SK-N-SH (cell line): ENCODE results near the gene WWOX. TPM values are rescaled to one million over a fixed set of nuclear protein-coding genes. Genes with fewer than 3 reads are reported as not detected.

ENCODE experiments used
- CTCF ChIA-PET: fragments of 300-600, 350-600 bp; formaldehyde crosslinking; extraction: SDS; loops from one replicate; lab custom pipeline; 2021; lab: Yijun Ruan, JAX
- POLR2A ChIA-PET: fragments of 350-600 bp; sonication (Branson Sonifier 250); formaldehyde crosslinking; extraction: SDS; loops from one replicate; lab custom pipeline; 2020; ENCODE audit warnings: antibody characterized with exemption, inconsistent platforms; lab: Yijun Ruan, JAX
- DNase-seq: peaks from one replicate; pipeline ENCODE4 v3.0.0; 2012
- H2AFZ ChIP-seq: fragments of 200-600 bp; sonication (generic); 2 replicates; pipeline ENCODE4 v1.8.1; 2016; ENCODE audit warnings: antibody characterized with exemption, mild to moderate bottlenecking, low read depth
- H3F3A ChIP-seq: fragments of 200-600 bp; sonication (generic); replicated peaks from 2 replicates; pipeline ENCODE3; 2016; ENCODE audit warnings: antibody characterized with exemption, mild to moderate bottlenecking; ENCODE audit not compliant: insufficient read depth
- H3K27ac ChIP-seq, 2 experiments: fragments of 200-500 bp in 1 of 2; fragments of 200-600 bp in 1 of 2; sonication (Bioruptor generic) in 1 of 2; sonication (generic), shearing (Covaris generic) in 1 of 2; 2 replicates each; pipeline versions ENCODE4 v1.5.1 to v1.6.1; 2014 to 2016; ENCODE audit warnings: low read depth in 2 of 2, inconsistent platforms in 1 of 2, low read length in 1 of 2, mild to moderate bottlenecking in 1 of 2, mixed read lengths in 1 of 2
- H3K27me3 ChIP-seq: fragments of 200-600 bp; sonication (generic), shearing (Covaris generic); 2 replicates; pipeline ENCODE4 v1.6.1; 2016; ENCODE audit warnings: mixed run types; ENCODE audit not compliant: insufficient read depth
- H3K36me3 ChIP-seq, 2 experiments: fragments of 200-500 bp in 1 of 2; fragments of 200-600 bp in 1 of 2; sonication (Bioruptor generic) in 1 of 2; sonication (generic) in 1 of 2; replicated peaks in 1 of 2; 2 replicates each; pipeline versions ENCODE3 to v1.5.1; 2014 to 2016; ENCODE audit warnings: low read length in 1 of 2, mild to moderate bottlenecking in 1 of 2; ENCODE audit not compliant: insufficient read depth in 2 of 2, control insufficient read depth in 1 of 2
- H3K4me1 ChIP-seq, 2 experiments: fragments of 200-500 bp in 1 of 2; fragments of 200-600 bp in 1 of 2; sonication (Bioruptor generic) in 1 of 2; sonication (generic), shearing (Covaris generic) in 1 of 2; 2 replicates each; pipeline versions ENCODE4 v1.5.1 to v1.6.1; 2014 to 2016; ENCODE audit warnings: low read depth in 1 of 2, low read length in 1 of 2, mixed run types in 1 of 2; ENCODE audit not compliant: insufficient read depth in 2 of 2, control insufficient read depth in 1 of 2
- H3K4me2 ChIP-seq: fragments of 200-600 bp; sonication (generic), shearing (Covaris generic); 2 replicates; pipeline ENCODE4 v1.6.1; 2017; ENCODE audit warnings: mixed run types
- H3K4me3 ChIP-seq, 2 experiments: fragments of 200-500 bp in 1 of 2; fragments of 200-600 bp in 1 of 2; sonication (Bioruptor generic) in 1 of 2; sonication (generic), shearing (Covaris generic) in 1 of 2; 2 replicates each; pipeline versions ENCODE4 v1.5.1 to v1.8.1; 2014 to 2016; ENCODE audit warnings: low read depth in 2 of 2, inconsistent platforms in 1 of 2, low read length in 1 of 2, mild to moderate bottlenecking in 1 of 2, mixed read lengths in 1 of 2, moderate library complexity in 1 of 2
- H3K79me2 ChIP-seq: fragments of 200-600 bp; sonication (generic); 2 replicates; pipeline ENCODE4 v1.8.1; 2017; ENCODE audit warnings: mild to moderate bottlenecking; ENCODE audit not compliant: insufficient read depth
- H3K9ac ChIP-seq: fragments of 200-600 bp; sonication (generic); 2 replicates; pipeline ENCODE4 v1.6.1; 2017; ENCODE audit warnings: mixed run types
- H3K9me2 ChIP-seq: fragments of 200-600 bp; sonication (generic); 2 replicates; pipeline ENCODE4 v1.6.1; 2017; ENCODE audit warnings: mixed run types
- H3K9me3 ChIP-seq: fragments of 200-600 bp; sonication (generic); 2 replicates; pipeline ENCODE4 v1.6.1; 2017; ENCODE audit warnings: mixed run types, mild to moderate bottlenecking, moderate library complexity
- H4K20me1 ChIP-seq: fragments of 200-600 bp; sonication (generic); 2 replicates; pipeline ENCODE4 v1.6.1; 2017; ENCODE audit warnings: mild to moderate bottlenecking, mixed run types; ENCODE audit not compliant: insufficient read depth
- CTCF ChIP-seq: fragments of 200-600 bp; sonication (generic); IDR thresholded peaks from 2 replicates; pipeline ENCODE4 v1.6.1; 2017; ENCODE audit warnings: antibody characterized with exemption, mild to moderate bottlenecking, moderate library complexity
- ELF1 ChIP-seq: IDR thresholded peaks from 2 replicates; pipeline ENCODE4 v1.4.0; 2012
- EP300 ChIP-seq, 2 experiments: IDR thresholded peaks; 2 replicates each; pipeline versions ENCODE4 v1.4.0 to v1.6.1; 2012; ENCODE audit warnings: borderline replicate concordance in 1 of 2, low read depth in 1 of 2, low read length in 1 of 2
- EZH2phosphoT487 ChIP-seq: fragments of 200-600 bp; sonication (generic); IDR thresholded peaks from 2 replicates; pipeline ENCODE4 v1.6.1; 2017; ENCODE audit warnings: low read depth, mixed run types, mild to moderate bottlenecking, antibody characterized with exemption, moderate library complexity, borderline replicate concordance
- FOSL2 ChIP-seq: IDR thresholded peaks from 2 replicates; pipeline ENCODE4 v1.4.0; 2012; ENCODE audit warnings: low read depth, mild to moderate bottlenecking, moderate library complexity, borderline replicate concordance
- GATA2 ChIP-seq: sonication (generic); formaldehyde crosslinking; IDR thresholded peaks from 2 replicates; pipeline ENCODE4 v1.5.0; 2020; ENCODE audit warnings: mild to moderate bottlenecking, missing genetic modification reagents
- IRF3 ChIP-seq: fragments of 150-350 bp; IDR thresholded peaks from 2 replicates; pipeline ENCODE4 v1.6.1; 2016; ENCODE audit warnings: mild to moderate bottlenecking, low read depth, low read length
- MEF2A ChIP-seq: IDR thresholded peaks from 2 replicates; pipeline ENCODE4 v1.4.0; 2012; ENCODE audit warnings: low read depth, borderline replicate concordance
- NRF1 ChIP-seq: IDR thresholded peaks from 2 replicates; pipeline ENCODE4 v1.6.1; 2012; ENCODE audit warnings: low read depth, mild to moderate bottlenecking, low read length
- PBX3 ChIP-seq: IDR thresholded peaks from 2 replicates; pipeline ENCODE4; 2012
- POLR2AphosphoS5 ChIP-seq: IDR thresholded peaks from 2 replicates; pipeline ENCODE4 v1.6.1; 2012; ENCODE audit warnings: low read depth, low read length
- RFX5 ChIP-seq: IDR thresholded peaks from 2 replicates; pipeline ENCODE4 v1.6.1; 2012; ENCODE audit warnings: mild to moderate bottlenecking, improper control_type of control experiment, low read length
- RXRA ChIP-seq: IDR thresholded peaks from 2 replicates; pipeline ENCODE4 v1.4.0; 2012; ENCODE audit warnings: low read depth, mild to moderate bottlenecking, borderline replicate concordance
- SIN3A ChIP-seq: IDR thresholded peaks from 2 replicates; pipeline ENCODE4 v1.6.1; 2012; ENCODE audit warnings: low read depth, mild to moderate bottlenecking, low read length, moderate library complexity, borderline replicate concordance
- SMC3 ChIP-seq: IDR thresholded peaks from 2 replicates; pipeline ENCODE4 v1.6.1; 2012; ENCODE audit warnings: low read depth, low read length, improper control_type of control experiment
- TCF12 ChIP-seq: IDR thresholded peaks from 2 replicates; pipeline ENCODE4 v1.4.0; 2012
- TEAD4 ChIP-seq: IDR thresholded peaks from 2 replicates; pipeline ENCODE4 v1.4.0; 2012; ENCODE audit warnings: mild to moderate bottlenecking, borderline replicate concordance; ENCODE audit not compliant: insufficient read depth
- USF2 ChIP-seq: fragments of 150-350 bp; IDR thresholded peaks from 2 replicates; pipeline ENCODE4 v1.6.1; 2017; ENCODE audit warnings: antibody characterized with exemption, low read length, low read depth, borderline replicate concordance
- YY1 ChIP-seq: IDR thresholded peaks from 2 replicates; pipeline ENCODE4 v1.4.0; 2012; ENCODE audit warnings: low read depth, mild to moderate bottlenecking
- ZBTB33 ChIP-seq: IDR thresholded peaks from 2 replicates; pipeline ENCODE4 v1.4.0; 2012; ENCODE audit warnings: low read depth, borderline replicate concordance
- WGBS: methylation state at CpG from one replicate; pipeline ENCODE4 v1.1.6; 2017; ENCODE audit warnings: low lambda C conversion rate; 5-methylcytosine and 5-hydroxymethylcytosine counted together
- polyA plus RNA-seq, 3 experiments: library from polyadenylated mRNA; depleted of rRNA; stranded (reverse); fragments of >200 nt; gene quantifications; 2 replicates each; pipeline ENCODE4 v1.2.3, GENCODE V29; 2012

The WWOX gene
- polyA plus RNA-seq, 1 of the 3 experiments (the other 2 are of a cell fraction) = 10.8 TPM

GRCh38 chr16:78902321-78902720 is 802.9 kb downstream of the WWOX start (continued):
- no peak for TF ChIP-seq ZBTB33
- no peak for TF ChIP-seq POLR2AphosphoS5
- TF ChIP-seq ELF1 = no peak
- TF ChIP-seq, all 33 proteins: peak for 0

- WGBS = 32% methylated on average over 4 of the region's 4 CpGs
- no peak overlapping the region for H3K4me3 ChIP-seq
- DNase-seq = no peak
- no peak overlapping the region for H3K9ac ChIP-seq
- no peaks in the 10 kb centered on the region for H3F3A ChIP-seq
- no peak overlapping the region for H2AFZ ChIP-seq
- H3K27me3 ChIP-seq = no peaks in the 10 kb centered on the region
- H3K4me2 ChIP-seq = no peak overlapping the region
- no peak overlapping the region for H3K27ac ChIP-seq
- POLR2A ChIA-PET = no interaction called here
- no peaks in the 10 kb centered on the region for H3K79me2 ChIP-seq
- H3K4me1 ChIP-seq = no peaks in the 10 kb centered on the region
- CTCF ChIA-PET = interaction anchor here (0.9 to 1.3 kb wide), 2 partner anchors 10 to 22 kb away, joined by 3 to 4 read pairs; no protein-coding TSS in a partner anchor
- peaks cover 5% of the 10 kb centered on the region for H3K9me3 ChIP-seq
- TF ChIP-seq EP300 (IDR thresholded peaks at IDR 0.05; ENCODE audit: borderline replicate concordance in 1 of 2, low read depth in 1 of 2, low read length in 1 of 2) (no peak), YY1 (no peak), EZH2phosphoT487 (no peak), GATA2 (CRISPR knock-in tag) (no peak), TEAD4 (no peak), RXRA (no peak), TCF12 (no peak), SMC3 (no peak), NRF1 (no peak), ZBTB33 (no peak), IRF3 (no peak), FOSL2 (no peak), RFX5 (no peak), ELF1 (no peak), USF2 (no peak), CTCF (no peak), MEF2A (no peak), PBX3 (no peak), SIN3A (no peak), POLR2AphosphoS5 (no peak)
- TF ChIP-seq, all 33 proteins: peak for 0
- H3K36me3 ChIP-seq = no peaks in the 10 kb centered on the region
- H4K20me1 ChIP-seq = no peaks in the 10 kb centered on the region
- no peaks in the 10 kb centered on the region for H3K9me2 ChIP-seq
Measured at GRCh38 chr16:78903237-78903636, 803.8 kb downstream of the WWOX start.
